NCI-H345 treated with DMSO at 0.1 percent for 48 hours (cell line): ENCODE results near the gene TSHR.
"Not testable (repeated sequence)": the region's sequence is repeated elsewhere in the genome, so short reads cannot be mapped to it uniquely, and the experiment has no call there.

ENCODE experiments used
- DNase-seq: peaks from one replicate; lab custom pipeline; 2025; ENCODE audit not compliant: unreplicated experiment; lab: John Stamatoyannopoulos, UW

Gene TSHR

DNA sequence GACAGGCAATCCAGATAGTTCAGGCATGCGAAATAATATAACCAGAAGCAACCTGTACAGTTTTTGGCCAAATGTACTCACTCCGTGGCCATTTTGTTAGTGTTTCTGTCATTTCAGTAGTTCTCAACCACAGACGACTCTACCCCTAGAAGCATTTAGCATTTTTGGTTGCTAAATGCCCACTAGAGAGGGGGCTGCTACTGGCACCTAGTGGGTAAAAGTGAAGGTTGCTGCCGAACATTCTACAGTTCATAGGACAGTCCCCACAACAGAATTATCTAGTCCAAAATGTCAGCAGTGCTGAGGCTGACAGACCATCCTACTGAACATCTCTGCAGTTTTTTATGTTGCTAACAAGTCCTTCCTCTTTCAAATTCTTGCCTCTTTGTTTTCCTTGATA lies 107.4 kb downstream of the TSHR start:
- DNase-seq, result no peak

DNA sequence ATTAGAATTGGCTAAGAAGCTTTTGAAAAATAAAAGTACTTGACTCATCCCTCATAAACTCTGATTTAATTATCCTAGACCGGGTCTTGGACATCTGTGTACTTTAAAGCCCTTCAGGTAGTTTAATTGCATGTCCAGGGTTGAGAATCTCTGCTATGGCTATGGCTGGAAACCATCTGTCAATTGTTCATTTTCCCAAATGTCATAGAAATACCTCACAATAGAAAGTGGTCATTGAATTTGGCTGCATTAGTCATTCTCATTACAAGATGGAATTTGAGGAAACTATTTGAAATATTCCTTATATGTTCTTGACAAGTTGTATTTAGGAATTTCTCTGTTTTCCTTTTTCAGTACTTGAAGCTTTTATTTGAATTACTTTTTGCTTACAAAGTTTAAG lies 111.3 kb downstream of the TSHR start:
- no peak for DNase-seq

DNA sequence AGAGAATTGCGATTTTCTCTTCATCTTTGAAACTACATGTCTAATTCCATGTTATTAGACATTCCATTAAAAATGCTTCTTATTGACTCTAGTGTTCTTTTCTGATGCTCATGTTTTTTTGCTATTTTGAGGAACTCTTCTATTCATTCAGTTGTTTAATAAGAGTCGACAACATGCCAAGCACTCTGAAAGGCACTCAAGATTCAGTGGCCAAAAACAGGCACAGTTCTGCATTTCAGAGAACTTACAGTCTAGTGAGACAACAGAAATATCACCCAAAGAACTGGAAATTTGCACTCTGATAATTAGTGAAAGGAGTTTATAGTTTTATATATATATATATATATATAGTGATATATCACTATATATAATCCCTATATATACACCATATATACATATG lies 111.7 kb downstream of the TSHR start:
- DNase-seq, result no peak

DNA sequence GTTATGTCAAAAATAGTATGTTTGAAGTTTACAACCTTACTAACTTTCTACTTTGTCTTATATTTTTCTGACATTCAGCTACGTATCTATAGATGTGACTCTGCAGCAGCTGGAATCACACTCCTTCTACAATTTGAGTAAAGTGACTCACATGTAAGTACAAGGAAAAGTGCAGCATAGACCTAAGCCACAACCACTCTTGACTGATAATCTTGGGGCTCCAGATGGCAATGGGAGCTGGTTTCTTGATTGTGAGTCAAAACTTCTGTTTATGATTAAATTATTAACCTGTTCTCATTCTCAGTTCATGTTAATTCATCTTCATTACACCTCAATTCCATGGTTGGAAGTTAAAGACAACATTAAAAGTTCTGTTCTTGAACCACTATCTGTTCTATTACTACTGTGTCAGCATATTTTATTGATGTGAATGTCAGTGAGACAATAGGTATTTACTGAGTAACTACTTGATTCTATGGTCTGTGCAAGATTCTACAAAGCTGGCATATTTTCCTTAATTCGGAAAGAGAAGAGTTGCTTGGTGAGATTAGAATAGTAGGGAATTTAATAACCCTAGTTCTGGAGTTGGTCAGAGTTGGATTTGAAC lies 112.9 kb downstream of the TSHR start:
- DNase-seq, result no peak

DNA sequence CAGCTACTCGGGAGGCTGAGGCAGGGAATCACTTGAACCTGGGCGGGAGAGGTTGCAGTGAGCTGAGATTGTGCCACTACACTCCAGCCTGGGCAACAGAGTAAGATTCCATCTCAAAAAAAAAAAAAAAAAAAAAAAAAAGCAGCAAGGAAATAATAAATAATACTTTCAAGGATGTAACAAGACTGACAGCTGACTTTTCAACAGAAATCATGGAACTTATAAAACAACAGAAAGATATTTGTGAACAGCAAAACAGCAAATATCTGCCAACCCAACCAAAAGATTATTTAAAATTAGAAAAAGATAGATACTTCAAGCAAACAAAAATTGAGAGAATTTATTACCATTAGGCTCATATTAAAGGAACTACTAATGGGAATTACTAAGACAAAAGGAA lies 115.1 kb downstream of the TSHR start:
- DNase-seq, result no peak

DNA sequence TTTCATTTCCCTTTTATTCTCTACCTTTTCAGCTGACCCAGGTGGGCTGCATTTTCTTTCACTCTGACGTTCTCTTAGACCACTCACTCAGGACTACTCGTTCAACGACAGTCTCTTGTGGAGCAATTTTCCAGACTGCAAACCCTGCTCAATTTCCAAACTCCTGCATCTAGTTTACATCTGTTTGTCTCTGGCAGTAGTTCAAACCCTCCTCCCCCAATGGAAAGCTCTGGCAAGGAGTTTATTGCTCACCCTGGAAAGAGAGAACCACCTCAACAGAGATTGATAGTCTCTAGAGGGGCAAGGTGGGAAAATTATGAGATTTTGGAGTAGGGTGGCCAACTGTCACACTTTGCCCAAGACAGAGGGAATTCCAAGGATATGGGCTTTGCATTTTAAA lies 130.2 kb downstream of the TSHR start:
- DNase-seq, result no peak

DNA sequence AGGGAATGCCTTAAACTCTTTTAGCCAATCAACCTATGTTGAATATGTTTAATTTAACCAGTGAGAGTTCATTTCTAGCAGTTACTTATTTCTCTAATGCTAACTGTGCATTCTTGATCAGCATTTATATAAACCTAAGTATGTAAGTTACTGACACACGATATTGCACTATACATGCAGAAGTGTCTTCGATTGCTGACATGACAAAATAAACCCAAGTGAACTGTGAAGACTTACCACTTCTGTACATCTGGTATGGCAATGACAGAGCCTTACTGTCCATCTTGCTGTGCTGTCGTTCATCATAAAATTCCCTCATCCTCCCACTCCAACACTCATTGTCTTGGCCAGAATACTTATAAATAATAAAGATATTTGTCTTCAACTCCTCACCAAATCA lies 131.8 kb downstream of the TSHR start:
- no peak for DNase-seq

DNA sequence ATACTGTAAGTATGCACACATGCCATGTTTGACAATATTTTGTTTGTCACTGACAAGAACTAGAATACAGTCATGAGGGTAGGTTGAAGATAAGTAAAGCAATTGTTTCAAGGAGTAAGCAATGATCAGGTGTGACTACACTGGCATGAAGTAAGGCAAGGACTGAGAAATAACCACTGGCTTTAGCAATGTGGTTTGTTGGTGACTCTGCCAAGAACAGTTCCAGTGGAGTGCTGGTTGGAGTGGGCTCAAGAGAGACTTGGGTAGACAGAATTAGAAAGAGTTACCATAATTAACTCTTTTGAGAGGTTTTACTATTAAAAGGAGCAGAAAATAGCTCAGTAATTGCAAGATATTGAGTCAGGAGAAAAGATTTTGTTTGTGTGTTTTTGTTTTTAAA lies 135.7 kb downstream of the TSHR start:
- no peak for DNase-seq

DNA sequence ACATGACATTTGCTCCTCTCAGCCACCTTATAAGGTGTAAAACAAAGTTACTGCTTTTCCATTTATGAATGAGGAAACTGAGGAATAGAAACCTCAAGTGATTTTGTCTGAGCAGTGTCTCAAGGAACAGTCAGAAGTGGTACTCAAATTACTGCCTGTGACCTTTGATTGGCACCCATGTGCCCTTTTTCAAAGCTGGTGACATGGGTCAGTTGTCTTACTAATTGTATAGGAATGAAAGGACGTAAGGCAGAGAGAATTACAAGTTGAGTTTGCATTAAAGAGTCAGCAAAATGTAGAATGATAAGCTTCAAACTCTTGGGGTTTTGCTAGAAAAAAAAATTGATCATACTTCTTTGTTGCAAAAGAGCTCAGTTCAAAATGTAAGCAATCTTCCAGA lies 136.2 kb downstream of the TSHR start:
- DNase-seq, result no peak

DNA sequence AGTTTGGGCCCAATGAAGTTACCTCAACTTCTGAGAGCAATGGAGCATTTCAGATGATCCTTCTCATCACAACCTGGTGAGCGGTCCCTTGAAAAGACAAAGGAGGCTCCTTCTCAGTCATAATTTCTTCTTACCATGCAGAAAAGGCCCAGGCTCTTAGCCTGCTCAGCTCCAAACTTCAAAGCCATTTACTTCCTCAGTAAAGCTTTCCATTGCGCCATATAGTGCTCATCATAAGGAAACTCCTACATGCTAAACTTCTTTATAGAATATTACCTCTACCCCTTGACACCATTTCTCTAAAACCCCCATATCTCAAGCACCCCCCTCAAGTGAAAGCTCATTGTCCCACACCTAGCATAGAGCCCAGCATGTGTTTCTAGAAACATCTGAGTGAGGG lies 138.2 kb downstream of the TSHR start:
- DNase-seq, result no peak

DNA sequence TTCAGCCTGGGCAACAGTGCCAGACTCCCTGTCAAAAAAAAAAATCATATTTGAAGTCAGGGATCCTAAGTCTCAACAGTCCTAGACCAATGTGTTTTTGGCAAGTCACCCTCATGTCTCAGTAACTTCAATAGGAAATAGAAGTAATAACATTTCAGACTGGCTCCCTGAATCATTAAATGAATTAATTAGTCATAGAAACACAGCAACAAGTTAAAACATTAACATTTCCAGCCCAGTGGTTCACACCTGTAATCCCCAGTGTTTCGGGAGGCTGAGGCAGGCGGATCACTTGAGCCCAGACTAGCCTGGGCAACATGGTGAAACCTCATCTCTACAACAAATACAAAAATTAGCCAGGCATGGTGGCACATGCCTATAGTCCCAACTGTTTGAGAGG lies 140.1 kb downstream of the TSHR start:
- no peak for DNase-seq

DNA sequence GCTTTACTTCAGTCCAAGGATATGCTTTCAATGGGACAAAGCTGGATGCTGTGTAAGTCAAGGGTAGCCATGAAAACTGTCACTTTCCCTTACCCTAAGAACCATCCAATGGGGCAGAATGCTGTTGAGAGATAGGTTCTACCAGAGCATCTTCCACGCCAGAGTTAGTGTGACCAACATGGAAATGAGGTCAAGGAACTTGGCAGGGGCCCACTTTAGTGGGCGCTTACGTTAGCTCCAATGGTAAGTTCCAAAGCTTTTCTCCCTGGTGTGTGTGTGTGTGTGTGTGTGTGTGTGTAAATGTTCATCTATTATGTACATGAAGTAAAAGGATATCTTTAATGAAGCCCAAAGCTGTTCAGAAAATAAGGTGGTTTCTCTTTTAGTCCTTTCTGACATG lies 141.2 kb downstream of the TSHR start:
- DNase-seq, result no peak

DNA sequence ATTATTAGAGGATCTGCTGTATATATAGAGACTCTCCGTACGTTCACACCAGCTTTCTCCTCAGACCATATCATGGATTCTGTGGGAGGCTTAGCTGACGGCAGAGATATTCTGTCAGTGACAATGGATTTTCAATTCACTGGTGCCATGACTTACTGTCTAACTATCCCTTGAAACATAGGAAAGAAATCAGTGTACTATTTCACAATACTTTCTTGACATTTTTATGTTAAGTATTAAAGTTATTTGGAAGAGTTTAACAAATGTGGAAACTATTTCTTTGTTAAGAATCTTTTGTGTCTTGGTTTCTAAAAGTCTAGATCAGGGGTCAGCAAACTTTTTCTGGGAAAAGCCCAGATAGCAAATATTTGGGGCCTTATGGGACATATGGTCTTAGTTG lies 146.8 kb downstream of the TSHR start:
- DNase-seq, result no peak

DNA sequence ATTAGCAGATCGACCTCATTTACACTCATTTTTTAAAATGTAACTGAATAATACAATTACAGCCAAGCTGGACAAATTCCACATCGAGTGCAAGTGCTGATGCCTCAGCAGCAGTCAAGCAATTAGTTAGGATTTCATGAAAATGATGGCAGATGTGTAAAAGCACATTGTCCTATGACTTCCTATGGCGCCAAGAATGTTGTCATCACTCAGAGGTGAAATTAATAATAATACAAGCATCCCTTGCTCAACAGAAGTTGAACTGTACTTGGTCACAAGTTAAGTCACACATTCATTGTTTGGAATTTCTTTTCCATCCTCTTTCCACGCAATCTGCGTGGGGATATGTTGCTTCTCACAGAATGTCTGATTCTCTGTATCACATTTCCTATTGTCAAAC lies 148.0 kb downstream of the TSHR start:
- no peak for DNase-seq

DNA sequence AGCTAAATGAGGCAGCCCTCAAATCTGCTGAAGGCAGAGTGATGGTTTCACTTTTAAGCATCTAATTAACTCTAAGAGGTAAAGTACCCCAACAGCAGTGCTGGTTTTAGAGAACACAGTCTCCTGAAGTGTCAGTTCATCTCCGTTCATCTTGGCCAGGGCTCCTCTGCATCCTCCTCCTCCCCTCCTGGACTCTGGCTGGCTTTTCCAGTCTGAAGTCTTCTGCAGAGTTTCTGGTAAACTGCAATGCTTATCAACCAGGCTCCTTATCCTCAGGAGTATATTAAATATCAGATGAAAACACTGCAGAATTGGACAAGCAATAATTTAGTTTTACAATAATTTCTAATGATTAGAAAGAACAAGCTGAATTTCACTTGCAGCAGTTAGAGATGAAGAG lies 150.0 kb downstream of the TSHR start:
- DNase-seq, result no peak

DNA sequence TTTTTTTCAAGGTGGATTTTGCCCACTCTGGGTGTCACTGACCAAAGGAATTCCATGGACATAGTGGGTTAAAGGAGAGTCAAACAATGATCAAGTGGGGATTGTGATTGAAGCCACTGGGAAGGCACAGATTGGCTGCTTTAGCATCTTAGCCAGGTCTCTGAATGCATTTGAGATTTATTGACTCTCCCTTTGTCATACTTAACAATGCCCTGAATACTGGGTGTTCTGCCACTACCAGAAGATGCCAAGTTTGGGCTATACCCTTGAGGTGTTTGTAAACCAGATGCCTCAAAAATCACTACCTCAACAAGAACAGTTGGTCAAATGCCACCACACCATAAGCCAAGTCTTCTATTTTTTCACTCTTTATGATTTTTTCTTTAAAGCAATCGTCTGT lies 150.5 kb downstream of the TSHR start:
- no peak for DNase-seq

DNA sequence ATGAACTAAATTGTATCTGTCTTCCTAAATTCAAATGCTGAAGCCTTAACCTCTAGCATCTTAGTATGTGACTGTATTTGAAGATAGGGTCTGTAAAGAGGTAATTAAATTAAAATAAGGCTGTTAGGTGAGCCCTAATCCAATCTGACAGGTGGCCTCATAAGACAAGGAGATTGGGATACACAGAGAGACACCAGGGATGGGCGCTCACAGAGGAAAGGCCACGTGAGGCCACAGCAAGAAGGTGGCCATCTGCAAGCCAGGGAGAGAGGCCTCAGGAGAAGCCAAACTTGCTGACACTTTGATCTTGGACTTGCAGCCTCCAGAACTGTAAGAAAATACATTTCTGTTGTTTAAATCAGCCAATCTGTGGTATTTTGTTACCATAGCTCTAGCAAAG lies 154.8 kb downstream of the TSHR start:
- DNase-seq, result no peak

DNA sequence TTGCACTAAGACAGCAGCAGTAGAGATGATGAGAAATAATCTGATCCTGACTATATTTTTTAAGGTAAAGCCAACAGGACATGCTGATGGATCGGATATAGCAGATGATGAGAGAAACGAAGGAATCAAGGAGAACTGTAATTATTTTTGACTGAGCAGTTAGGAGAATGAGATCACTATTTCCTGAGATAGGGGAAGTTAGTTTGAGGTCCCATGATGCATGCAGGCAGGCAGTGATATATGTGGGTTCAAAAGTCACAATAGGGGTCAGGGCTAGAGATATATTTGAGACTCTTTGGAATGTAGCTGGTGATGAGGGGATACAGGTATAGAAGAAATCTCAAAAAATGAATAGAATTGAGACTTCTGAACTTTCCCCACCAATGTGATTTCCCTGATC lies 157.8 kb downstream of the TSHR start:
- DNase-seq, result no peak

DNA sequence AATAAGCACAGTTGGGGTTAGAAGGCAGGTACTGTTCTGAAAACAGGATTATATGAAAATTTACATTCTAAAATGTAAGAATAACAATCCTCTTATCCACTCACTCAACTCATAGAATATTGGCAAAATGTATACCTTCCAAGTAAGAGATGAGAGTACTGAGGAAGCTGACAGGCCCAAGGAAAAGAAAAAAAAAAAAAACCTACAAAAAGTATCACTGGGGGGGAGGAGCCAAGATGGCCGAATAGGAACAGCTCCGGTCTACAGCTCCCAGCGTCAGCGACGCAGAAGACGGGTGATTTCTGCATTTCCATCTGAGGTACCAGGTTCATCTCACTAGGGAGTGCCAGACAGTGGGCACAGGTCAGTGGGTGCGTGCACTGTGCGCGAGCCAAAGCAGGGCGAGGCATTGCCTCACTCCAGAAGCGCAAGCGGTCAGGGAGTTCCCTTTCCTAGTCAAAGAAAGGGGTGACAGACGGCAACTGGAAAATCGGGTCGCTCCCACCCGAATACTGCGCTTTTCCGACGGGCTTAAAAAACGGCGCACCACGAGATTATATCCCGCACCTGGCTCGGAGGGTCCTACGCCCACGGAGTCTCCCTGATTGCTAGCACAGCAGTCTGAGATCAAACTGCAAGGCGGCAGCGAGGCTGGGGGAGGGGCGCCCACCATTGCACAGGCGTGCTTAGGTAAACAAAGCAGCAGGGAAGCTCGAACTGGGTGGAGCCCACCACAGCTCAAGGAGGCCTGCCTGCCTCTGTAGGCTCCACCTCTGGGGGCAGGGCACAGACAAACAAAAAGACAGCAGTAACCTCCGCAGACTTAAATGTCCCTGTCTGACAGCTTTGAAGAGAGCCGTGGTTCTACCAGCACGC lies 158.8 kb downstream of the TSHR start:
- not testable (repeated sequence) for DNase-seq

DNA sequence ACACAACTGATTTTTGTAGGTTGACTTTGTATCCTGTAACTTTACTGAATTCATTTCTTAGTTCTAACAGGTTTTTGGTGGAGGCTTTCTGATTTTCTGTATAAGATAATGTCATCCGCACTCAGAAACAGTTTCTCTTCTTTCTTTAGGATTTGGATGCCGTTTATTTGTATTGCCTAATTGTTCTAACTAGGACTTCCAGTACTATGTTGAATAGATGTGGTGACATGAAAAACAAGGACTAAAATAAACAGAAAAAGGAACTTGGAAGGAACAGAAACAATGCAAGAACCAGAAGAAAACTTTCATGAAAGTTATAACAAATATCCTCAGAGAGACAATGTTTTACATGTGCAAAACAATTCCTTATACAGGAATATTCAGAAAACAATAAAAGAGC lies 165.1 kb downstream of the TSHR start:
- no peak for DNase-seq

DNA sequence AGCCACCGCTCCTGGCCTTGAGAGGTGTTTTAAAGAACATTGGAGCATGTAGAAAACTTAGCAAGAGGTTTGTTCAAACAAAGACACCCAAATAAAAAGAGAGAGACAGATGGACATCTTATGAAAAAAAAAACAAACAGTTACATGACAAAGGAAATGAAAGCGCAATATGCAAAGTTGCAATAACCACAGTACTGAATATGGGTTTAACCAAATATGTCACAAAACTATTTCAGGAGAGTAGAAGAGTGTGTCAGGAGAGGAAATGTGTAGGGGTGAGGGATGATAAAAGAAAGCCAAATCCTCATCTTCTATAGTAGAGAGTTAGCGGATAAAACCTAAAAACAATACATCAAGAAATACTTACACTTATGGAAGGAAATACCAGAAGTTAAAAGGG lies 166.9 kb downstream of the TSHR start:
- no peak for DNase-seq

DNA sequence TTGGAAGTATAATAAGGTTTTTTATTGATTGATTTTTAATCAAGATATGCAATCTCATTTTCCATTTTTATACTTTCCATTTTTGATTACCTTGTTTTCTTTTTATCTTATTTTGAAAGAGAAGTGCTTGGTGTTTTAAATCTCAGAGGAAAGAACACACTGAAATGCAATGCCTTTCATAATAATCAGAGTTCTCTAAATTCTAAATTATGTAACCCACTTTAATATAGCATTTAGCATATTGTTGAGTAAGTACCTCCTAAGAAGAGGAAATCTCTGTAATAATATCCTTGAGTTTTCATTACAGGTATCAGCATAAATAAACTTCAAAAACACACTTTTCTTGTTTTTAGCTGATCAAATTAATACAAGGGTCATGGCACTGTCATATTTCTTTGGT lies 168.4 kb downstream of the TSHR start:
- DNase-seq, result no peak

DNA sequence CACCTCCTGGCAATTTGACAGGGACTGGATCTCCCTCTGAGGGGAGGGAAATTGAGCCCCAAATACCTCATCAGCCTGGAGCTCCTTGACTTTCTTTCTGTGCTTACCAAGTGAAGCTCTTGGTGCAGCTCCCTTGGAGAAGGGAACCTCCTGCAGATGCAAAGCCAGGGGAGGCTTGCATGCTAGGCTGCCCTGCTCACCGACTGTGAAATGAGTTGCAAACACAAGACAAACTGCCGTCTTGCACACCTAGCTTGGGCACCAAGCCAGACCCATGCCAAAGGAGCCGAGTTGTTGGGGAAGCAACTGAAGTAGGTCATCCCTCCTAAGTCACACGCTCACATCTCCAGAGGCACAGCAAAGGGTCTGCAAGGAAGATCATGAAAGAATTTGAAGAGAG lies 170.1 kb downstream of the TSHR start:
- no peak for DNase-seq
